GM19035 (cell line): Measurements from ENCODE around the gene KIT.

Source experiments
- ATAC-seq: cut with Tn5 transposase; IDR thresholded peaks from one replicate; pipeline ENCODE4 v1.9.1; 2021; ENCODE audit not compliant: unreplicated experiment

The KIT gene

DNA sequence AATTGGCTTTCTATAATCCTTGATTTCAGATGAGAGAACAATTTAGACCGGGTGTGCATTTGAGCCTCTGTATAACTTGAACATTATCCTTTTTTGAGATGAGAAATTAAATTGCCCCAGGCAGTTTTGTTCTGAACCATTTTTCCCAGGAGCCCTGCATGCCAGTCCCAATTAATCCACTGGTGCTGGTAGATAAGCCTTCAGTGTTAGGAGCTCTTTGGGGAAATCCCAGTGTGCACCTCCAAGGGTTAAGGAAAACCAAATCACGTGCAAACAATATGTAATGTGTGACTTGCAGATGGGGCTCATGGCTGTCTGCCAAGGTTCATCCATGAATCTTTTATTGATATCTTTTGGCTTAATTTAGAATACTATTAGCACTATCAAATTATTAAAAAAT is 43.2 kb downstream of the KIT start:
- no peak for ATAC-seq

DNA sequence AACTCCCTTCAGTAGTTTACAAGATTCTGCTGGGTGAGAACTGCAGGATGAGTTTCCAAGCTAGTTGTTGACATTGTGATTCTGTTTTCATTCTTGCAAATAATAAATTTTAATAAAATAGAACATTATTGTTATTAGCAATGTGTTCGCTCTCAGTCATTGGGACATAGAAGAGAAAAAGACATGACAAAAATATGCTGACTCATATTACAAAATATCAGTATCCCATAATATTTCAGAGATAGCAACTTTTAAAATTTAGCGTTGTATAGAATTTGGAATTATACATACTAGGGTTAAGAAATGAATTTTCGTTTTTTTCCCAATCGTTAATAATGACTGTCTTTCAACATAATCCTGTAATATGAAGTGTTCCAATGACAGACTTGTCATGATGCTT is 45.4 kb downstream of the KIT start:
- ATAC-seq = no peak

DNA sequence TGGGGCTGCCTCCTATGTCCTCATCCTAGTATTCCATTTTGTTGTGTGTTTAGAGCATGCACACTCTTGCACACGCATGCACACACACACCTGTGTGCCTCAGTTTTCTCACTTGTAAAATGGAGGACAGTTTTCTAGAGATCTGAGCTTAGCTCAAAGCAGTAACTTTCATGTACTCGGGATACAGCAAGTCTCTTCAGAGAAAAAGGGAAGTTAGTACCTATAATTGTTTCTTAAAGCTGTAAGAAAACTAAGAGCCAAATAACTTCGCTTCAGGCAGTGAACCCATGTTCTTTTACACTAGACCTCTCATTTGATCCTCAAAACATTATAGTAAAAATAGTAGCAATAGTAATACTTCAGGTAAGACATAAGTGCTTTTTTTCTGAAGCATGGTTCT is 49.6 kb downstream of the KIT start:
- no peak for ATAC-seq

DNA sequence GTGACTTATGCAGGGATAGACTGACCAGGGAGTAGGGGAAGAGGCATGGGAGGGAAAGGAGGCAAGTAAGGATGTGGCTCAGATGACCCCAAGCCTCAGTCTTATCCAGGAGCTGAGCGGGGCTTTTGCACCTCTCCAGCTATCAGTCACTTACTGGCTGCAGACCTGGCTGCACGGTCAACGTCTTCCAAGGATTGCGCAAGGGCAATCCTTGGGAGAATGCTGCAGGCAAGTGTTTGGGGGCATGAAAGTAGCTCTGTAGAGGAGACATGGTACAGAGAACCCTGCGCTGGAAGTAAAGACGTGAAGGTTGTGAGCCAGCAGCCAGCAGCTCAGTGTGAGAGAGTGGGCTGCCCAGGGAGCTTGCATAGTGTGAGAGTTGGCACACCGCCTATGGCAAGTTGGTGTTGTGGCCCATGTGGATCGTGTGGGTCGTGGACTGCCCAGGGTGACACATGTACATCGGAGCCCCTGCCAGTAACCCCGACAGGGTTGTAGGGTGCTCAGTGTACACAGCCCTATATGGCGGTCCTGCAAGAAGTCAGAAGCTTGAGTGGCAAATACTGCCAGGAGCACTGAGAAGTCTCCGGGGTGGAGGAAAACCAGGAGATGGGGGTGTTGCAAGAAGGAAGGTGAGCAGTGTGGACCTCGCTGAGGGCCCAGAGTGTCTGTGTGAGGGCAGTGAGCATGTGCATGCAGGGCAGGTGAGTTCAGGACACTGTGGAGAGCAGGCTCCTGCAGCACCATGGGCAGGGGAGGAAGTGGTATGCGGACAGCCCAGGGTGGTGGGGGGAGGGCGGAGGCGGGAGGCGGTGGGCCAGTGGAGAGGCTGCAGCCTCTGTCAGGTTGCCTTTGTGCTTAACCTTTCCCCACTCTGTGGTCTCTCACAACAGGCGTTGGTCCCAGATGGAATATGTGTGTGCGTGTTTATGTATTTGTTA is 50.9 kb downstream of the KIT start:
- ATAC-seq = no peak

DNA sequence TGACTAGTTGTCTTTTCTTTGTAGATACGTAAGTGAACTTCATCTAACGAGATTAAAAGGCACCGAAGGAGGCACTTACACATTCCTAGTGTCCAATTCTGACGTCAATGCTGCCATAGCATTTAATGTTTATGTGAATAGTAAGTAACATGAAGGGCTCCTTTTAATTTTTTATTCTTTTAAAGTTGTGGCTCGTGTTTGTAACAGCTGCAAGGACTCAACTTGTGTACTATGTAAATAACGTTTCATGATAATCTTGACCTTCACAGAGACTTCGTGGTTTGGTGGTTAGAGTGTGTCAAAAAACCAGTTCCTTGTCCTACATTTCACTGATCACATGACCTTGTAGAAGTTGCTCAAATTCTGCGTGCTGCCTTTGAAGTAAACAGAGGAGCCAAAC is 51.6 kb downstream of the KIT start:
- no peak for ATAC-seq

DNA sequence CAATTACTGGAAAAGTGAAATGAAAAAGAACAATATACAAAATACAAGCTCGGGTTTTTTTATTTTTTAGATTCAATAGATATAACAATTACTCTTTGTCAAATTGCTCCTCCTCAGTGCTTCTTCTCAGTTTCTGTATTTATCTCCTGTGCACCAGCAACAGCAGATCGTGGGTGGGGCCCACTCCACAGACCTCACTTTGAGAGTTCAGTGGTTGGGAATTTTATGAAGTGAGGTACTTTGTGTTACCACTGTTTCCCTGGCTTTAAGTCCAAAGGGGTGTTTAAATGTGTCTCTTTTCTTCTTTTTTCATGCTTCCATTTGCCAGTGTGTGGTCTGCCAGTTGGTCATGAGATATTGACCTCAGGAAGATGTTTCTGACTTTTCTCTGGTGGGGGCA is 54.4 kb downstream of the KIT start:
- ATAC-seq = no peak

DNA sequence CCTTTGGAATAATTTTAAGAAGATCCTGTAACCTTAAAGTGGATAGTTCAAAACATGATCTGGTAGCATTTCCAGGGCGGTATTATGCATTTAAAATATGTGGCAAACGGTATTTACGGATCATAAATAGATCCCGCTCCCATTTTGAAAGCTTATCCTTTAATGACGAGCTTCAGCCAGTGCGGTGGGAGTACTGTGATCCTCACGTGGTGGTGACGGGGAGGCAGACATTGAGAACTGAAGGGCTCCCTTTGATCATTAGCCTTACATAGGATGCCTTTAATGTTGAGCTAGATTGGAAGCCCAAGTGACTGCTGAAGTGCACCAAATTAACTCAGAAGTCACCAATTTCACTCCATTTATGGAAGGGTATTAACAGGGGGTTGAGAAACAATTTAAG is 56.9 kb downstream of the KIT start:
- ATAC-seq = no peak

DNA sequence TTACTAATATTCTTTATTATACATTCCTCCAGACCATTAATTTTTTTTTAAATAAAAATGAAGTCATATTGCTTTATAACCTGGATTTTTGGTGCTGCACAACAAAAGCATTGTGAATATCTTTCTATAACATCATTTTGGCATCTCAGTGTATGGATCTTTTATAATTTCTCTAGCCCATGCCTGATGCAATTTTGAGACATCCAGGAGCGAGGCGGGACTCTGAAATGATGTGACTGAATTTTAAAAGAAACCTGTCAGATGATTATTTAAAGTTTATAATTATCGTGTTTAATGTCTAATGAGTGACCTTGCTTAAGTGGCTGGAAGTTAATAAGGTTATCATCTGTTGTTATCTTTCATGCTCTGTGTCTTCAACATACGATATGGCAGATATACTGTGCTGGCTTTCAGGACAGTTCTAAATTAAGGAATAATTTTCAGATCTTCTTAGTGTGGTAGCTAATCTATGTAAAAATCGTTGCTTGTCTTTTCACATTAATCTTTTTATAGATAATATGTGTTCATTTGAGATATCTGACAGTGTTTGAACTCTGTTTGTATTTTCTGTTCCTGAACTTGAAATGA is 58.8 kb downstream of the KIT start:
- ATAC-seq = no peak

DNA sequence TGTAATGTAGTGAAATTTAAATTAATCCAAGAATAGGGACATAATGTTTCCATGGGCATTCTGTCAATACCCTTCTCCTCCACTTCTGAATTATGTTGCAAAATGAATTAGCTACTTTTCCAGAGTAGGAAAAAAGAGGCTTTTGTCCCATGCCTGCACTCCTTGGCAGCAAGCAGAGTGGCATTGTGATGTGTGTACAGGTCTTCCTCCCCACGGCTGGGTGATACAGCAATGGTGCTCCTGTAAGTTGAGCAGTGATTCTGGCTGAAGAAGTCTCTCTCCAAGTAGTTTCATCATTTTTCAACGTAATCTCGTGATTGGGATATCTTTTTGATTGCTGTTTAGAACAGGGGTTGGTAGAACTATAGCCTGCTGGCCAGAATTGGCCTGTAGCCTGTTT is 59.9 kb downstream of the KIT start:
- ATAC-seq = no peak

DNA sequence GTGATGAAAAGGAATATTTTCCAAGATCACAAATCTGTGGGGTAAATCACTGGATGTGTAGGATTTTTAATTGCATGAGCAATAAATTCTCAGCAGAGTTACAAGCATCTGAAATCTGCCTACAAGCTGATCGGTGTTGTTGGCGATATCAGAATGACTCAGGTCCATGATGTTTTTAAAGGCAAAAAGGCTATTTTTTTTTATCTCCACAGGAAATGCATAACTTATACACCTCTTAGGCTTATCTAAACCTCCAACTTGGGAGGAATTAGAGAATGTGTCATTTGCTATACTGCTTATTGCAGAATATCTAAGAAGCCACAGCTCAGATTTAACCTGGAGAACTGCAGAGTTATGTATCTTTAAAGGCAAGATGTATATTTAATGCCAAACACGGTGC is 61.6 kb downstream of the KIT start:
- ATAC-seq = no peak

DNA sequence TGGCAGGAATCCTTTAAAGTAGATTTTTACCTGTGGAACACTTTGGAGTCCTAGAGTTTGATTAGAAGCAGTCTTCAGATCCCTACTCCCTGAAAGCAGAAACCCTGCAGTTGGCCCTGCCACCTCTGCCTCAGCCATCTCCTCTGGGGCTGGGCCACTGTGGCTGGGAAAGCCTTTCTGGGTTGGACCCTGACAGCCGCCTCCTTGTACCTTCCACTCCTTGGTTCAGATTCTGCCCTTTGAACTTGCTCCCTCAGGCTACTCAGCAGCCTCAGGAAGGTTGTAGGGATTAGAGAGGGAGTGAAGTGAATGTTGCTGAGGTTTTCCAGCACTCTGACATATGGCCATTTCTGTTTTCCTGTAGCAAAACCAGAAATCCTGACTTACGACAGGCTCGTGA is 65.5 kb downstream of the KIT start:
- no peak for ATAC-seq

DNA sequence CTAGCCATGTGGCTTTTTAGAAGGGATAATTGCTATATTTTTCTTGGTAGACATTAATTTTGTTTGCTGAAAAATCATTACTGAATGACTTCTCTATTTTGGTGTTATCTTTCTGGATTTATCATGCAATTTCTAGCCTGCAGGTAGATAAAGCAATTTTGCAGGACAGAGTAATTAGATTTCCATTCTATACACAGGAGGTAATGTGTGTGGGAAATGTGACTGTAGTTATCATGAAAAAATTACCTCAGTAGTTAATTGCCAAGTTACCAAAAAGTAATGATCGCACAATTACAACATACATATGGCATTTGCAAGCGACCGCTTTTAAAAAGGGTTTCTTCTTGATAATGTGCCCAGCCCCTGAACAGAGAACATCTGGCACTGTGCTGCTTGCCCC is 66.1 kb downstream of the KIT start:
- no peak for ATAC-seq

DNA sequence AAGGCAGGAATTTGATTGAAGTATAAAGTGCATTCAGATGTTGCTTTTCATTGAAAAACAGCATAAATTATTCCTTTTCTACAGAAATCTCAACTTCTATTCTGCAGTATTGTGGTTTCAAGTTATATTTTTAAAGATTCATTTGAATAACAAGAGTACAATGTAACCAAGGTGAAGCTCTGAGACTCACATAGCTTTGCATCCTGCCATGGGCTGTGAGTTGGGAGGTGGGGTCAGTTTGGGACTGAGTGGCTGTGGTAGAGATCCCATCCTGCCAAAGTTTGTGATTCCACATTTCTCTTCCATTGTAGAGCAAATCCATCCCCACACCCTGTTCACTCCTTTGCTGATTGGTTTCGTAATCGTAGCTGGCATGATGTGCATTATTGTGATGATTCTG is 69.2 kb downstream of the KIT start:
- ATAC-seq = no peak

DNA sequence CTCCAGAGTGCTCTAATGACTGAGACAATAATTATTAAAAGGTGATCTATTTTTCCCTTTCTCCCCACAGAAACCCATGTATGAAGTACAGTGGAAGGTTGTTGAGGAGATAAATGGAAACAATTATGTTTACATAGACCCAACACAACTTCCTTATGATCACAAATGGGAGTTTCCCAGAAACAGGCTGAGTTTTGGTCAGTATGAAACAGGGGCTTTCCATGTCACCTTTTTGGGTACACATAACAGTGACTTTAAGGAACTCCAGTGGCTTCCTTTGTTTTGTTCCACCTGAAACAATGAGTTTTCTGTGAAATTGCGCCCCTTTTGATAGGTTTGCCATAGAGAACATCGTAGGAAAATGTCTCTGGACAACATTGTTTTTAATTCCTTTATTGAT is 69.6 kb downstream of the KIT start:
- no peak for ATAC-seq

DNA sequence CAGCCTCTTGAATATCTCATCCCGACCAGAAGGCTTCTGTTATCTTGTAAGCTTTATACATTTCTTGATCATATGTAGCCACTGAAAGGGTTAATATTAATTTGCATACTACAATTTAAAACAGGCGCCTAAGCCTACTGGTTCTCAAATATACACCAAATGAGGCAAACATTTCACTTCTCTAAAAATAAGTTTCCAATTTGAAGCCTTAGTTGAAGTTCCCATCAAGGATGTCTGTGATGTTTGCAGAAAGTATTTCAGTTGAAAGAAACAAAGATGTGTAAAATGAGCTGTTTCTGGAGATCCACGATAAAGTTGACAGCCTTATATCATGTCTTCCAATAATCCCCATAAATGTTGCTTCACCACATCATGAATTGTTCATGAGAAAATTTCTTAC is 70.6 kb downstream of the KIT start:
- ATAC-seq = no peak

DNA sequence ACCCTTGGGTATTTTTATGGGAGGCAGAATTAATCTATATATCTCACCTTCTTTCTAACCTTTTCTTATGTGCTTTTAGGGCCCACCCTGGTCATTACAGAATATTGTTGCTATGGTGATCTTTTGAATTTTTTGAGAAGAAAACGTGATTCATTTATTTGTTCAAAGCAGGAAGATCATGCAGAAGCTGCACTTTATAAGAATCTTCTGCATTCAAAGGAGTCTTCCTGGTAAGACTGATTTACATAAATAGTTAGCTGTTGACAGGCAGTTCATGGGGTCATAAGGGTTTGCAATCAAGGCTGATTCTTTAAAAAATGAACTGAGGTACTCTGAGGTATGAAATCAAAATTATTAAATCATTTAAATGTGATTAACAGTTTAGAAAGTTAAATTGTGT is 71.5 kb downstream of the KIT start:
- ATAC-seq = no peak

DNA sequence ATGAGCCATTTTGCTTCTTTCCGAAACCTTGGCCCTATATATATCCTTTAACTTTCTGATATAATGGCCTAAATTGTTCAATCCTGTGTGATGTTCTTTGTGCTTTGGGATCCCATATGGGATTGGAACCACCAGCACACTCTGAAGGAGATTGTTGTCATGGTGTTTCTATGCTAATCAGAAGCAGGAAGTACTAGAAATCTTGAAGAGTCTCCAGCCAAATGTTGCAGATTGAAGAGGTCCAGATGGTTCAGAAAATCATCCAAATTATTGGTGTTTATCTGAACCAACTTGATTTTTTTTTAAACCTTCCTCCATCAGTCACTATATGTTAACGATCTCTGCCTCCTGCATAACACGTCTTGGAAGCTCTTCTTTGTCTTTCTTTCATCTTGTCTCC is 72.8 kb downstream of the KIT start:
- ATAC-seq = no peak

DNA sequence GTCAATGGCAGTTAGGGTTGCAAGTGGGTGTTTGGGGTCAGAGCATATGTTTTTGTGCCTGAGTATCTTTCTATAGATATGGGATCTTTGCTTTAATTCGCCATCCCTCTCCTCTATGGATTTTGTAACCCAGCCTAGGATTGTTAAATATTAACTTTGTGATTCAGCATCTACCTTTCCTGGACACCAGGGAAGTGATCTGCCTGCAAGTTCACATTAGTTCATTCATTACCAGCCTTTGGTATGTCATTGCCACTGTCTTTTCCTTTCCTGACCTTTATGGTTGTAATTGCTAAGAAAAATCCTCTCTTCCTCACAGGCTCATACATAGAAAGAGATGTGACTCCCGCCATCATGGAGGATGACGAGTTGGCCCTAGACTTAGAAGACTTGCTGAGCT is 73.8 kb downstream of the KIT start:
- ATAC-seq = no peak

DNA sequence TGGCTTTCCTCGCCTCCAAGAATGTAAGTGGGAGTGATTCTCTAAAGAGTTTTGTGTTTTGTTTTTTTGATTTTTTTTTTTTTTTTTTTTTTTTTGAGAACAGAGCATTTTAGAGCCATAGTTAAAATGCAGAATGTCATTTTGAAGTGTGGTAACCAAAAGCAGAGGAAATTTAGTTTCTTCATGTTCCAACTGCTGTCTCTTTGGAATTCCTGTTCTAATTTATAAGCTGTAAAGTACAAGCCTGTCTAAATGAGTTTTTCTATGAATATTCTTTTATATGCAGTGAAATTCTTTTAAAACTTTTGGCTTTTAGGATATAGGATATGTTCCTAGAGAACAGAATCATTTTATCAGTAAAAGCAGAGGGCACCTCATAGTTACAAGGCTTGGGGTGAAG is 74.2 kb downstream of the KIT start:
- no peak for ATAC-seq

DNA sequence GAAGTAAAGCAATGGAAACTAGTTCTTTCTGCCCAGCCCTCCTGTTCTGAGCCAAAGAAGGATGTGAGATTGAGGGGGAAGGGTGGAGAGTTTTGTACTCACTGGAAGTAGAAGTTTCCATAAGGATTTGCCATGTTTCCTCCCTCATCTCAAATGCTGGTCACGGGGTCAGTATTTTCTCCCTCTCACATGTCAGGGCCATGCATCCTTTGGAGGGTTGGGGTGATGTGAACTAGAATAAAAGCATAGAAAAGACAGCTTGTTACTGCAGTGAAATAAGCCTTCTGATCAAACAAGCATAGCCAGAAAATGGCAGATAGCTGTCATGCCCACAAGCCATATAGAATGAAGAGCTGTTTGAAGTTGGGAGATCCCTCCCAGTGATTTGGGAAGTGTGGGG is 79.7 kb downstream of the KIT start:
- no peak for ATAC-seq

DNA sequence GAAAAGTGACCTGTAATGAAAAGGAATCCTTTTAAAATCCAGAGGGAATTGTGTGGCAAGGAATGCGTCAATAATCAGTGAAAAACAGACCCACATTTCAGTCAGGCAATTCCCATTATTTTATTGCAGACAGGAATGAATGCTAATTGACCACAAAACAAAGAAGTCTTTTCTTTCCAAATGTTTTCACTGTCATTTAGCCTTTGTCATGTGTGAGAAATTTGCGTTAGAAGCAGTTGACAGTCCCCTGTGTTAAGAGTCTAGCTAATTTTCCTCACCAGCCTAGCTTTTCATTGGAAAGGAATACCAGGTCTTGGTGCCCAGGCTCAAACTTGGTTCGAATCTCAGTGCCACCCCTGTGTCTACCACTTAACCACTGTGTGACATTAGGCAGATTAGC is 83.4 kb downstream of the KIT start:
- ATAC-seq = no peak

DNA sequence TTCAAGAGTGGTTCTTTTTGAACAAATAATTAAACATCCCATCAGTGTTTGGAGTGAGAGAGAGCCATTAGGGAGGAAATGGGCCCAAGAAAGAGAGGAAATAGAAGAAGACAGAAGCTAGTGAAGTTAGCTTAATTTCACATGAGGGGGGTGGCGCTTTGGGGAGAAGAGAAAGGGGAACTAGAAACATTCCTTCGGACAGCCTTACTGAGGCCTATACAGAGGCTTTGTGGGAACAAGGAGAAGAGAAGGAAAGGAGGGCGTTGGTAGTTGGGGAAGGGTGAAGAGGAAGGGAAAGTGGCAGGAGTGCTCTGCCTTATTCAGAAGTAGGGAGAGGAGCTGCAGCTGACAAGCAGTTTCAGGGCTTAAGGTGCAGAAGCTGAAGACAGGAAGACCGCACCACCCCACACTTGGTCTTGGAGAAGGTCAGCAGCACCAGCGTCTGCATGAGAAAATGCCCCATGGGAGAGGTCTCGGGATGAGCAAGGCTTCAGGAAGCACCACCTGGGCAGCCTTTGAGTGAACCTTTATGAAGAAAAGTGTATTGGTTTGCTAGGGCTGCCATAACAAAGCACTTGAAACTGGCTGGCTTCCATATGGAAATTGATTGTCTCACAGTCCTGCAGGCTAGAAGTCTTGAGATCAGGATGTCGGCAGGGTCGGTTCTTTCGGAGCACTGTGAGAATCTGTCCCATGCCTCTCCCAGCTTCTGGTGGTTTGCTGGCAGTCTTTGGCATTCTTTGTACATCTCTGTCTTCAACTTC is 85.1 kb downstream of the KIT start:
- no peak for ATAC-seq
